Liver (tissue), 9 donors: Measurements from ENCODE around the gene C10orf105. TPM values are rescaled to one million over a fixed set of nuclear protein-coding genes. Genes with fewer than 3 reads are reported as not detected.

ENCODE experiments used
- DNase-seq: peaks from one replicate; pipeline ENCODE4 v3.0.0-alpha.2; 2017; ENCODE audit warnings: low spot score
- H3K27ac ChIP-seq, 2 donors: one replicate each; pipeline ENCODE4 v1.7.0; 2013; ENCODE audit warnings: inconsistent platforms in 2 of 2, low read length in 2 of 2, control low read depth in 1 of 2, low read depth in 1 of 2, mild to moderate bottlenecking in 1 of 2
- H3K27me3 ChIP-seq, 4 donors: one replicate each; pipeline versions ENCODE4 v1.6.1 to v1.7.0; 2013; ENCODE audit warnings: low read length in 3 of 4, inconsistent platforms in 1 of 4, mild to moderate bottlenecking in 1 of 4, moderate library complexity in 1 of 4; ENCODE audit not compliant: control insufficient read depth in 4 of 4, insufficient read depth in 4 of 4
- H3K36me3 ChIP-seq, 4 donors: one replicate each; pipeline versions ENCODE4 v1.6.1 to v1.7.0; 2013; ENCODE audit warnings: low read length in 3 of 4, mild to moderate bottlenecking in 3 of 4, low read depth in 1 of 4, moderate library complexity in 1 of 4; ENCODE audit not compliant: control insufficient read depth in 4 of 4, insufficient read depth in 3 of 4
- H3K4me1 ChIP-seq, 4 donors: one replicate each; pipeline versions ENCODE4 v1.6.1 to v1.7.0; 2013; ENCODE audit warnings: low read length in 3 of 4, mild to moderate bottlenecking in 3 of 4, moderate library complexity in 1 of 4; ENCODE audit not compliant: control insufficient read depth in 4 of 4, insufficient read depth in 4 of 4
- H3K4me3 ChIP-seq, 3 donors: one replicate each; pipeline versions ENCODE4 v1.6.1 to v1.7.0; 2013; ENCODE audit warnings: low read length in 3 of 3, control low read depth in 1 of 3, low read depth in 1 of 3, mild to moderate bottlenecking in 1 of 3
- H3K9ac ChIP-seq, 2 donors: one replicate each; pipeline ENCODE4 v1.7.0; 2013; ENCODE audit warnings: low read length in 2 of 2, mild to moderate bottlenecking in 2 of 2, moderate library complexity in 2 of 2, control low read depth in 1 of 2, low read depth in 1 of 2
- H3K9me3 ChIP-seq, 4 donors: one replicate each; pipeline versions ENCODE4 v1.6.1 to v1.7.0; 2013; ENCODE audit warnings: low read length in 3 of 4; ENCODE audit not compliant: control insufficient read depth in 4 of 4
- EGR1 ChIP-seq, 2 donors: IDR thresholded peaks; 2 replicates each; pipeline ENCODE4 v1.6.1; 2016 to 2018; ENCODE audit warnings: antibody characterized with exemption in 2 of 2, low read depth in 2 of 2
- FOXA1 ChIP-seq: IDR thresholded peaks from 2 replicates; pipeline ENCODE4 v1.6.1; 2016; ENCODE audit warnings: antibody characterized with exemption
- FOXA2 ChIP-seq: IDR thresholded peaks from 2 replicates; pipeline ENCODE4 v1.6.1; 2016; ENCODE audit warnings: antibody characterized with exemption
- GABPA ChIP-seq, 2 donors: IDR thresholded peaks in 1 of 2; conservative IDR thresholded peaks in 1 of 2; 2 replicates each; pipeline ENCODE4 v1.6.1; 2016; ENCODE audit warnings: antibody characterized with exemption in 2 of 2, mild to moderate bottlenecking in 1 of 2, moderate library complexity in 1 of 2
- HNF4A ChIP-seq, 2 donors: conservative IDR thresholded peaks; 2 replicates each; pipeline ENCODE4 v1.6.1; 2016; ENCODE audit warnings: antibody characterized with exemption in 2 of 2, mild to moderate bottlenecking in 2 of 2
- HNF4G ChIP-seq: IDR thresholded peaks from 2 replicates; pipeline ENCODE4 v1.6.1; 2016; ENCODE audit warnings: antibody characterized with exemption
- JUND ChIP-seq, 2 donors: IDR thresholded peaks; 2 replicates each; pipeline ENCODE4 v1.6.1; 2016; ENCODE audit warnings: antibody characterized with exemption in 2 of 2
- NR2F2 ChIP-seq: IDR thresholded peaks from 2 replicates; pipeline ENCODE4 v1.6.1; 2016; ENCODE audit warnings: antibody characterized with exemption
- RAD21 ChIP-seq, 2 donors: IDR thresholded peaks; 2 replicates each; pipeline ENCODE4 v1.6.1; 2016; ENCODE audit warnings: antibody characterized with exemption in 2 of 2, mild to moderate bottlenecking in 2 of 2
- RXRA ChIP-seq, 2 donors: IDR thresholded peaks; 2 replicates each; pipeline ENCODE4 v1.6.1; 2017 to 2018; ENCODE audit warnings: antibody characterized with exemption in 2 of 2, mild to moderate bottlenecking in 1 of 2
- SP1 ChIP-seq: IDR thresholded peaks from 2 replicates; pipeline ENCODE4 v1.6.1; 2018; ENCODE audit warnings: antibody characterized with exemption, mild to moderate bottlenecking
- TAF1 ChIP-seq: conservative IDR thresholded peaks from 2 replicates; pipeline ENCODE4 v1.6.1; 2016; ENCODE audit warnings: antibody characterized with exemption, mild to moderate bottlenecking
- YY1 ChIP-seq: IDR thresholded peaks from 2 replicates; pipeline ENCODE4 v1.6.1; 2016; ENCODE audit warnings: antibody characterized with exemption, mild to moderate bottlenecking
- WGBS: extraction: QIAGEN DNeasy Blood & Tissue Kit; methylation state at CpG from one replicate; pipeline ENCODE4 v1.1.7; 2013; 5-methylcytosine and 5-hydroxymethylcytosine counted together
- polyA plus RNA-seq, 2 donors: library from polyadenylated mRNA; stranded (reverse) in 1 of 2; unstranded in 1 of 2; fragments of 200-250 nt in 1 of 2; fragments of >200 nt in 1 of 2; fragmentation: Nextera tagmentation in 1 of 2; extraction: Ambion mirVana in 1 of 2; gene quantifications; one replicate each; pipeline versions ENCODE4 v1.2.1 to v1.2.3, GENCODE V29; 2013 to 2015
- total RNA-seq, 2 donors: library from RNA; depleted of rRNA; stranded (reverse); fragments of >200 nt; gene quantifications; one replicate each; pipeline ENCODE4 v1.2.3, GENCODE V29; 2014
- TF ChIP-seq, protein P1 (sequence below): IDR thresholded peaks from 2 replicates; pipeline ENCODE4 v1.6.1; 2016; ENCODE audit warnings: antibody characterized with exemption
- TF ChIP-seq, protein P2 (sequence below): fragments of 150-350 bp; IDR thresholded peaks from 2 replicates; pipeline ENCODE4 v1.5.1; 2017; ENCODE audit warnings: improper control_type of control experiment, low read depth, low read length; ENCODE audit not compliant: missing input control
- TF ChIP-seq, protein P3 (sequence below): IDR thresholded peaks from 2 replicates; pipeline ENCODE4 v1.6.1; 2016; ENCODE audit warnings: antibody characterized with exemption, mild to moderate bottlenecking
- TF ChIP-seq, protein P4 (sequence below): IDR thresholded peaks from 2 replicates; pipeline ENCODE4 v1.6.1; 2016; ENCODE audit warnings: antibody characterized with exemption
- TF ChIP-seq, protein P5 (sequence below): IDR thresholded peaks from 2 replicates; pipeline ENCODE4 v1.6.1; 2016; ENCODE audit warnings: antibody characterized with exemption
- donor health status: healthy.
- donor health status: healthy.
- donor health status: healthy.
- donor health status: healthy.
- donor health status: healthy.

The C10orf105 gene
- total and polyA plus RNA-seq, 4 donors: under 0.01 to 0.07 TPM; not detected in 2

DNA sequence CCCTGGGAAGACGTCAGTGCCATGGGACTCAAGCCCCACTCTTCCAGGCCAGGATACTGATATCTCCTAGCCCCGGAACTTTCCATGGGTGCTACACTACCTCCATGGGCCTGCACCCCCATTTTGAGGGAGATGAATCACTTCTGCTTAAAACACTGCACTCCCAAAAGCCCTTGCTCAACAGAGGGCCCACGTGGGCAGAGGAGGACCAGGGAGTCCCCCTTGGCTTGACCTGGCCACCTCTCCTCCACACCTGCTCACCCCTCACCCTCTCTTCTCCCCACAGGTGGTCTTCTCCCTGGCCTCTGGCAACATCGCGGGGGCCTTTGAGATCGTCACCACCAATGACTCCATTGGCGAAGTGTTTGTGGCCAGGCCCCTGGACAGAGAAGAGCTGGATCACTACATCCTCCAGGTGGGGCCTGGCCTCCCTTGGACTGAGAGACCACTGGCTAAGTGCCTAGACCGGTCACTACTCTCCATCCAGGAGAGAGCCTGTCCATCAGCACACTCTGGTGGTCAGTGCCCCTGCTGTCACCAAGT, 19.9 kb upstream of the C10orf105 start (continued):
- TF ChIP-seq, protein P1, sequence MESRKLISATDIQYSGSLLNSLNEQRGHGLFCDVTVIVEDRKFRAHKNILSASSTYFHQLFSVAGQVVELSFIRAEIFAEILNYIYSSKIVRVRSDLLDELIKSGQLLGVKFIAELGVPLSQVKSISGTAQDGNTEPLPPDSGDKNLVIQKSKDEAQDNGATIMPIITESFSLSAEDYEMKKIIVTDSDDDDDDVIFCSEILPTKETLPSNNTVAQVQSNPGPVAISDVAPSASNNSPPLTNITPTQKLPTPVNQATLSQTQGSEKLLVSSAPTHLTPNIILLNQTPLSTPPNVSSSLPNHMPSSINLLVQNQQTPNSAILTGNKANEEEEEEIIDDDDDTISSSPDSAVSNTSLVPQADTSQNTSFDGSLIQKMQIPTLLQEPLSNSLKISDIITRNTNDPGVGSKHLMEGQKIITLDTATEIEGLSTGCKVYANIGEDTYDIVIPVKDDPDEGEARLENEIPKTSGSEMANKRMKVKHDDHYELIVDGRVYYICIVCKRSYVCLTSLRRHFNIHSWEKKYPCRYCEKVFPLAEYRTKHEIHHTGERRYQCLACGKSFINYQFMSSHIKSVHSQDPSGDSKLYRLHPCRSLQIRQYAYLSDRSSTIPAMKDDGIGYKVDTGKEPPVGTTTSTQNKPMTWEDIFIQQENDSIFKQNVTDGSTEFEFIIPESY: no peak
- no peak for TF ChIP-seq TAF1
- TF ChIP-seq GABPA (IDR thresholded peaks at IDR 0.05 in 1 of 2, conservative IDR thresholded peaks at IDR 0.05 in 1 of 2): no peak
- TF ChIP-seq FOXA1: no peak
- TF ChIP-seq, protein P2, sequence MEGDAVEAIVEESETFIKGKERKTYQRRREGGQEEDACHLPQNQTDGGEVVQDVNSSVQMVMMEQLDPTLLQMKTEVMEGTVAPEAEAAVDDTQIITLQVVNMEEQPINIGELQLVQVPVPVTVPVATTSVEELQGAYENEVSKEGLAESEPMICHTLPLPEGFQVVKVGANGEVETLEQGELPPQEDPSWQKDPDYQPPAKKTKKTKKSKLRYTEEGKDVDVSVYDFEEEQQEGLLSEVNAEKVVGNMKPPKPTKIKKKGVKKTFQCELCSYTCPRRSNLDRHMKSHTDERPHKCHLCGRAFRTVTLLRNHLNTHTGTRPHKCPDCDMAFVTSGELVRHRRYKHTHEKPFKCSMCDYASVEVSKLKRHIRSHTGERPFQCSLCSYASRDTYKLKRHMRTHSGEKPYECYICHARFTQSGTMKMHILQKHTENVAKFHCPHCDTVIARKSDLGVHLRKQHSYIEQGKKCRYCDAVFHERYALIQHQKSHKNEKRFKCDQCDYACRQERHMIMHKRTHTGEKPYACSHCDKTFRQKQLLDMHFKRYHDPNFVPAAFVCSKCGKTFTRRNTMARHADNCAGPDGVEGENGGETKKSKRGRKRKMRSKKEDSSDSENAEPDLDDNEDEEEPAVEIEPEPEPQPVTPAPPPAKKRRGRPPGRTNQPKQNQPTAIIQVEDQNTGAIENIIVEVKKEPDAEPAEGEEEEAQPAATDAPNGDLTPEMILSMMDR: no peak
- no peak for TF ChIP-seq YY1

DNA sequence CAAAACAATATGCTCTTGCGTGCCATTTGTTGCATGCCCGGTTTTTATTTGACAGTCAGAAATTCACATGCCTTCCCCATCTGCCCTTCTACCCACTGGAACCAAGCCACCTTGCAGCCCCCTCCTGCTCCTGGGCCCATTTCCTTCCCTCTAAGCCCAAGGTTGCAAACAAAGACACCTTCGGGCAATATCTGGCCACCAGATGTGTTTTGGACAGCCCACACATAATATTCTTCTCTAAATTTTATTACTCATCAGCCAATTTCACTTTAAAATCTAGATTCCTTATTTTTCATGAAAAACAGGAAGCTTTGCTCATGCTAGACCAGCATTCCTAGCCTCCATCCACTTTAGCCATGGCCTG, 18.2 kb upstream of the C10orf105 start:
- no peak for DNase-seq
- Histone ChIP-seq H3K9ac (no peak overlapping the region), H3K9me3 (no peaks in the 10 kb centered on the region), H3K27me3 (no peaks in the 10 kb centered on the region), H3K27ac (no peak overlapping the region), H3K36me3 (no peaks in the 10 kb centered on the region), H3K4me3 (no peak overlapping the region), H3K4me1 (peaks cover 0 to 4% (median 0%) of the 10 kb centered on the region in 4 donors)
- 79% methylated on average over 3 of the region's 3 CpGs for WGBS
- no peak for TF ChIP-seq HNF4A (conservative IDR thresholded peaks at IDR 0.05)
- TF ChIP-seq JUND (IDR thresholded peaks at IDR 0.05): no peak
- TF ChIP-seq, protein P3, sequence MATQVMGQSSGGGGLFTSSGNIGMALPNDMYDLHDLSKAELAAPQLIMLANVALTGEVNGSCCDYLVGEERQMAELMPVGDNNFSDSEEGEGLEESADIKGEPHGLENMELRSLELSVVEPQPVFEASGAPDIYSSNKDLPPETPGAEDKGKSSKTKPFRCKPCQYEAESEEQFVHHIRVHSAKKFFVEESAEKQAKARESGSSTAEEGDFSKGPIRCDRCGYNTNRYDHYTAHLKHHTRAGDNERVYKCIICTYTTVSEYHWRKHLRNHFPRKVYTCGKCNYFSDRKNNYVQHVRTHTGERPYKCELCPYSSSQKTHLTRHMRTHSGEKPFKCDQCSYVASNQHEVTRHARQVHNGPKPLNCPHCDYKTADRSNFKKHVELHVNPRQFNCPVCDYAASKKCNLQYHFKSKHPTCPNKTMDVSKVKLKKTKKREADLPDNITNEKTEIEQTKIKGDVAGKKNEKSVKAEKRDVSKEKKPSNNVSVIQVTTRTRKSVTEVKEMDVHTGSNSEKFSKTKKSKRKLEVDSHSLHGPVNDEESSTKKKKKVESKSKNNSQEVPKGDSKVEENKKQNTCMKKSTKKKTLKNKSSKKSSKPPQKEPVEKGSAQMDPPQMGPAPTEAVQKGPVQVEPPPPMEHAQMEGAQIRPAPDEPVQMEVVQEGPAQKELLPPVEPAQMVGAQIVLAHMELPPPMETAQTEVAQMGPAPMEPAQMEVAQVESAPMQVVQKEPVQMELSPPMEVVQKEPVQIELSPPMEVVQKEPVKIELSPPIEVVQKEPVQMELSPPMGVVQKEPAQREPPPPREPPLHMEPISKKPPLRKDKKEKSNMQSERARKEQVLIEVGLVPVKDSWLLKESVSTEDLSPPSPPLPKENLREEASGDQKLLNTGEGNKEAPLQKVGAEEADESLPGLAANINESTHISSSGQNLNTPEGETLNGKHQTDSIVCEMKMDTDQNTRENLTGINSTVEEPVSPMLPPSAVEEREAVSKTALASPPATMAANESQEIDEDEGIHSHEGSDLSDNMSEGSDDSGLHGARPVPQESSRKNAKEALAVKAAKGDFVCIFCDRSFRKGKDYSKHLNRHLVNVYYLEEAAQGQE: no peak
- TF ChIP-seq GABPA (IDR thresholded peaks at IDR 0.05 in 1 of 2, conservative IDR thresholded peaks at IDR 0.05 in 1 of 2): no peak
- TF ChIP-seq EGR1 (IDR thresholded peaks at IDR 0.05; ENCODE audit: low read depth in 2 of 2): no peak
- no peak for TF ChIP-seq TAF1
- TF ChIP-seq YY1: no peak
- no peak for TF ChIP-seq RAD21 (IDR thresholded peaks at IDR 0.05)
- no peak for TF ChIP-seq SP1
- TF ChIP-seq RXRA (IDR thresholded peaks at IDR 0.05): no peak
- TF ChIP-seq, protein P1: no peak
- TF ChIP-seq, protein P4, sequence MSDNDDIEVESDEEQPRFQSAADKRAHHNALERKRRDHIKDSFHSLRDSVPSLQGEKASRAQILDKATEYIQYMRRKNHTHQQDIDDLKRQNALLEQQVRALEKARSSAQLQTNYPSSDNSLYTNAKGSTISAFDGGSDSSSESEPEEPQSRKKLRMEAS: no peak
- no peak for TF ChIP-seq FOXA1
- TF ChIP-seq, protein P5, sequence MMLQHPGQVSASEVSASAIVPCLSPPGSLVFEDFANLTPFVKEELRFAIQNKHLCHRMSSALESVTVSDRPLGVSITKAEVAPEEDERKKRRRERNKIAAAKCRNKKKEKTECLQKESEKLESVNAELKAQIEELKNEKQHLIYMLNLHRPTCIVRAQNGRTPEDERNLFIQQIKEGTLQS: no peak
- TF ChIP-seq NR2F2: no peak
- TF ChIP-seq HNF4G: no peak
- TF ChIP-seq, protein P2: no peak
- TF ChIP-seq FOXA2: no peak
